Mesenchymal stem cell (in vitro differentiated cells and primary cell): ENCODE results near the gene CNOT6. TPM values are rescaled to one million over a fixed set of nuclear protein-coding genes. Genes with fewer than 3 reads are reported as not detected.

Experiments
- DNase-seq: peaks from one replicate; pipeline ENCODE4 v3.0.0-alpha.2; 2013
- H2AFZ ChIP-seq: one replicate; pipeline ENCODE4 v1.6.1; 2013; ENCODE audit warnings: low read depth, mild to moderate bottlenecking, control low read depth, inconsistent platforms, low read length, moderate library complexity
- H2AK5ac ChIP-seq: 2 replicates; pipeline ENCODE4 v1.6.1; 2013; ENCODE audit warnings: low read length, moderate library complexity, mild to moderate bottlenecking, inconsistent platforms; ENCODE audit not compliant: severe bottlenecking
- H2BK120ac ChIP-seq: one replicate; pipeline ENCODE4 v1.6.1; 2013; ENCODE audit warnings: low read depth, mild to moderate bottlenecking, inconsistent platforms, low read length, moderate library complexity
- H2BK12ac ChIP-seq, 2 experiments: one replicate each; pipeline ENCODE4 v1.6.1; 2013; ENCODE audit warnings: inconsistent platforms in 2 of 2, low read length in 2 of 2, mild to moderate bottlenecking in 2 of 2, moderate library complexity in 2 of 2, control low read depth in 1 of 2
- H2BK15ac ChIP-seq: one replicate; pipeline ENCODE4 v1.6.1; 2013; ENCODE audit warnings: mild to moderate bottlenecking, low read depth, inconsistent platforms; ENCODE audit not compliant: poor library complexity, severe bottlenecking
- H2BK5ac ChIP-seq: 2 replicates; pipeline ENCODE4 v1.6.1; 2013; ENCODE audit warnings: low read depth, mild to moderate bottlenecking, low read length, control low read depth, inconsistent platforms; ENCODE audit not compliant: poor library complexity, severe bottlenecking
- H3K14ac ChIP-seq, 2 experiments: one replicate each; pipeline ENCODE4 v1.6.1; 2013; ENCODE audit warnings: inconsistent platforms in 2 of 2, low read length in 2 of 2, control low read depth in 1 of 2, mild to moderate bottlenecking in 1 of 2, moderate library complexity in 1 of 2
- H3K18ac ChIP-seq, 2 experiments: one replicate each; pipeline ENCODE4 v1.6.1; 2013; ENCODE audit warnings: inconsistent platforms in 2 of 2, low read length in 2 of 2, control low read depth in 1 of 2, low read depth in 1 of 2, mild to moderate bottlenecking in 1 of 2
- H3K23ac ChIP-seq, 2 experiments: one replicate each; pipeline ENCODE4 v1.6.1; 2013; ENCODE audit warnings: inconsistent platforms in 2 of 2, low read length in 2 of 2, mild to moderate bottlenecking in 2 of 2, moderate library complexity in 2 of 2, control low read depth in 1 of 2
- H3K27ac ChIP-seq: 2 replicates; pipeline ENCODE4 v1.5.1; 2013; ENCODE audit warnings: mild to moderate bottlenecking, moderate library complexity, low read length, control low read depth, inconsistent platforms; ENCODE audit not compliant: poor library complexity, severe bottlenecking
- H3K27me3 ChIP-seq, 2 experiments: 2 replicates each; pipeline versions ENCODE4 v1.6.1 to v1.7.0; 2013; ENCODE audit warnings: low read length in 2 of 2, mild to moderate bottlenecking in 2 of 2, moderate library complexity in 2 of 2, control low read depth in 1 of 2, inconsistent platforms in 1 of 2; ENCODE audit not compliant: control insufficient read depth in 1 of 2, insufficient read depth in 1 of 2
- H3K36me3 ChIP-seq, 2 experiments: 2 replicates each; pipeline versions ENCODE4 v1.6.1 to v1.7.0; 2013; ENCODE audit warnings: low read length in 2 of 2, control low read depth in 1 of 2, inconsistent platforms in 1 of 2, low read depth in 1 of 2, mild to moderate bottlenecking in 1 of 2; ENCODE audit not compliant: insufficient read depth in 2 of 2, control insufficient read depth in 1 of 2
- H3K4ac ChIP-seq, 2 experiments: one replicate each; pipeline ENCODE4 v1.6.1; 2013; ENCODE audit warnings: inconsistent platforms in 2 of 2, low read length in 2 of 2, mild to moderate bottlenecking in 2 of 2, moderate library complexity in 2 of 2, control low read depth in 1 of 2, low read depth in 1 of 2
- H3K4me1 ChIP-seq: 2 replicates; pipeline ENCODE4 v1.6.1; 2013; ENCODE audit warnings: low read depth, low read length, control low read depth; ENCODE audit not compliant: control insufficient read depth, insufficient read depth
- H3K4me2 ChIP-seq: 2 replicates; pipeline ENCODE4 v1.6.1; 2013; ENCODE audit warnings: low read length, mild to moderate bottlenecking, inconsistent platforms; ENCODE audit not compliant: poor library complexity, severe bottlenecking
- H3K4me3 ChIP-seq, 2 experiments: 2 replicates each; pipeline versions ENCODE4 v1.5.1 to v1.7.0; 2013; ENCODE audit warnings: low read length in 2 of 2, mild to moderate bottlenecking in 2 of 2, control low read depth in 1 of 2, low read depth in 1 of 2; ENCODE audit not compliant: insufficient read depth in 1 of 2
- H3K79me1 ChIP-seq: replicated peaks from 2 replicates; pipeline ENCODE4 v1.6.1; 2013; ENCODE audit warnings: mild to moderate bottlenecking, control low read depth, low read length, inconsistent platforms; ENCODE audit not compliant: poor library complexity, severe bottlenecking
- H3K9ac ChIP-seq: 2 replicates; pipeline ENCODE4 v1.7.0; 2013; ENCODE audit warnings: mild to moderate bottlenecking, low read length, moderate library complexity
- H3K9me3 ChIP-seq: 2 replicates; pipeline ENCODE4 v1.7.0; 2013; ENCODE audit warnings: mild to moderate bottlenecking, low read length; ENCODE audit not compliant: control insufficient read depth
- H4K8ac ChIP-seq: one replicate; pipeline ENCODE4 v1.6.1; 2013; ENCODE audit warnings: inconsistent platforms, mild to moderate bottlenecking, low read length, moderate library complexity
- H4K91ac ChIP-seq: one replicate; pipeline ENCODE4 v1.6.1; 2013; ENCODE audit warnings: mild to moderate bottlenecking, low read length, inconsistent platforms
- WGBS: methylation state at CpG from one replicate; pipeline ENCODE4 v1.1.7; 2013; ENCODE audit warnings: mixed read lengths; 5-methylcytosine and 5-hydroxymethylcytosine counted together
- small RNA-seq: library from polyadenylated mRNA; stranded (forward); fragments of <200 nt; extraction: miRNeasy Mini kit (QIAGEN cat#:217004); gene quantifications from one replicate; pipeline ENCODE3, GENCODE V24; 2013; ENCODE audit warnings: low read depth

The CNOT6 gene

GRCh38 chr5:180627386-180628120, 133.4 kb downstream of the CNOT6 start:
- Histone ChIP-seq H2BK120ac (no peak overlapping the region), H3K4me3 (no peak overlapping the region), H3K14ac (no peak overlapping the region), H3K4me2 (no peak overlapping the region), H2BK5ac (no peak overlapping the region), H2AK5ac (no peak overlapping the region), H3K79me1 (no peaks in the 10 kb centered on the region), H4K91ac (no peak overlapping the region), H3K36me3 (no peaks in the 10 kb centered on the region), H3K4ac (no peak overlapping the region), H3K27ac (no peak overlapping the region), H4K8ac (no peak overlapping the region), H2BK15ac (no peak overlapping the region), H3K4me1 (no peaks in the 10 kb centered on the region), H3K23ac (no peak overlapping the region), H2BK12ac (no peak overlapping the region), H2AFZ (no peak overlapping the region), H3K27me3 (peaks cover 0 to 21% of the 10 kb centered on the region in 2 experiments), H3K9me3 (no peaks in the 10 kb centered on the region), H3K9ac (no peak overlapping the region), H3K18ac (no peak overlapping the region)
- no peak for DNase-seq
- WGBS = 84% methylated on average over 12 of the region's 12 CpGs

Small RNA genes lying within 50 kb of the gene (small RNA-seq; reads per million reads assigned to genes)
- gene RNU6-525P = not detected
